Esophagus muscularis mucosa (tissue), 4 donors: Measurements from ENCODE around the gene MUC7.

ENCODE experiments used
- EP300 ChIP-seq: sonication (generic); formaldehyde crosslinking; IDR thresholded peaks from one replicate; pipeline ENCODE4 v1.6.1; 2017; ENCODE audit warnings: antibody characterized with exemption
- POLR2AphosphoS5 ChIP-seq, 2 donors: sonication (generic); formaldehyde crosslinking; IDR thresholded peaks; one replicate each; pipeline ENCODE4 v1.6.1; 2017; ENCODE audit warnings: antibody characterized with exemption in 2 of 2
- TF ChIP-seq, protein P1 (sequence below), 3 experiments: fragments of 200-600 bp in 2 of 3; fragments of 450-650 bp in 1 of 3; sonication (generic) in 2 of 3; IDR thresholded peaks; one replicate each; pipeline ENCODE4 v1.5.1; 2017 to 2019; ENCODE audit warnings: antibody characterized with exemption in 3 of 3, mild to moderate bottlenecking in 2 of 3, moderate library complexity in 1 of 3

DNA sequence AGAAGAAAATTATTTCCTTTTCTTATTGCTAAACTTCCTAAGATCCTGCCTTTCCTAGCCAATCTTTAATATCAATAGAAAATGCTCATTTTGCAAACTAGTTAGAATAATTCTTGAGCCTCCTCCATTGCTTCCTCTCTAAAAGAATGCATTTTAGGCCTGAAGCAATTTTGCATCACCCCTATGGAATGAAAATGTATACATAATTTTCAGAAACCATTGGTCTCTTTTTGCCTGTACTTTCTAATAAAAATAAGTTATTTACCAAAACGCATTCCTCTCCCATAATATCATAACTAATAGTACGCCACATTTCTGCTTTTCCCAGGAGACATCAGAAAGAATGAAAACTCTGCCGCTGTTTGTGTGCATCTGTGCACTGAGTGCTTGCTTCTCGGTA lies 1.7 kb downstream of the MUC7 start:
- TF ChIP-seq, protein P1, sequence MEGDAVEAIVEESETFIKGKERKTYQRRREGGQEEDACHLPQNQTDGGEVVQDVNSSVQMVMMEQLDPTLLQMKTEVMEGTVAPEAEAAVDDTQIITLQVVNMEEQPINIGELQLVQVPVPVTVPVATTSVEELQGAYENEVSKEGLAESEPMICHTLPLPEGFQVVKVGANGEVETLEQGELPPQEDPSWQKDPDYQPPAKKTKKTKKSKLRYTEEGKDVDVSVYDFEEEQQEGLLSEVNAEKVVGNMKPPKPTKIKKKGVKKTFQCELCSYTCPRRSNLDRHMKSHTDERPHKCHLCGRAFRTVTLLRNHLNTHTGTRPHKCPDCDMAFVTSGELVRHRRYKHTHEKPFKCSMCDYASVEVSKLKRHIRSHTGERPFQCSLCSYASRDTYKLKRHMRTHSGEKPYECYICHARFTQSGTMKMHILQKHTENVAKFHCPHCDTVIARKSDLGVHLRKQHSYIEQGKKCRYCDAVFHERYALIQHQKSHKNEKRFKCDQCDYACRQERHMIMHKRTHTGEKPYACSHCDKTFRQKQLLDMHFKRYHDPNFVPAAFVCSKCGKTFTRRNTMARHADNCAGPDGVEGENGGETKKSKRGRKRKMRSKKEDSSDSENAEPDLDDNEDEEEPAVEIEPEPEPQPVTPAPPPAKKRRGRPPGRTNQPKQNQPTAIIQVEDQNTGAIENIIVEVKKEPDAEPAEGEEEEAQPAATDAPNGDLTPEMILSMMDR (IDR thresholded peaks at IDR 0.05) = no peak
- TF ChIP-seq EP300 (no peak), POLR2AphosphoS5 (IDR thresholded peaks at IDR 0.05) (no peak)
